Activated effector memory CD4-positive, alpha-beta T cell treated with Interleukin-2 at 50 U/mL for 16 hours (primary cell): ENCODE data around the gene CPEB4.
A peak's percentile ranks its signal among the peaks of the same experiment; 100 is the strongest.

Experiments used
- DNase-seq: peaks from one replicate; pipeline ENCODE4 v3.0.0-alpha.2; 2020

Gene CPEB4

DNA sequence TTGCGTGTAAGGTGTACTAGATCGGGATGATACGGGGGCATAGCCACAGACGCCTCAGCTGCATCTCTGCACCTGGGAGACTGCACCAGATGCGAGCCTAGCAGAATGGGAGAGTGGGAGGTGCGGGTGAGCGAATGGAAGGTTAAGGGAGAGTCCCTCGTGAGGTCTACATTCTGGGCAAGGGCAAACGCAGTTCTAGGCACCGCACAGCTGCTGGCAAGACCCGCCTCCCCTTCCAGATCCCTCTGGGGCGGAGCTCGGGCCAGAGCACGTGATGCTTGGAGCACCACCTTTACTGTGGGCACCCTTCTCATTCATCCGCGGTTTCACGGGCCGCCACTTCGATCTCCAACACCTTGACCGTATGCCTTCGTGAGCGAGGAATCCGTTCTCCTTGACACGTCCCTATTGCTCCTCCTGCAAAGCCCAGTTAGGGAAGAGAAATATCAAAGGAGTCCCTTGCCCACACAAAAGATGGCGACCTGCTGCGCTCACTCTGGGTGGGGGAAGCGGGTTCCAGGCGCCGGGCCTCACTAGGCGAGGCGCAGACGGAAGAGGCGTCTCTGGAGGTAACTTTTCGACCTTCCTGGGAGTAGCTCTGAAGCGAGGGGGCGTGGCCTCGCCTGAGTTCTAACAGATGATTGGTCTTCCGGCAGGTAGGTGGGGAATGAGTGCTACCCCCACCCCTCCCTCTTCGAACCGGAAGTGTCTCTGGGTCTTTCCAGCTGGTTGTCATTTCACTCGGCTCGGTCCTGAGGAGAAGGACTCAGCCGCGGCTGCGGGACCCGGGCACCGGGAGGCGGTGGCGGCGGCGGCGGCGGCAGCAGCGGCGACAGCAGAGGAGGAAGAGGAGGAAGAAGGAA, at the start of gene CPEB4:
CPEB4 (plus strand) TSS at position 740 of the 863 bp plus-strand sequence. CDS start 1,385 bp downstream, outside the sequence.
- peak; percentile 94 for DNase-seq

DNA sequence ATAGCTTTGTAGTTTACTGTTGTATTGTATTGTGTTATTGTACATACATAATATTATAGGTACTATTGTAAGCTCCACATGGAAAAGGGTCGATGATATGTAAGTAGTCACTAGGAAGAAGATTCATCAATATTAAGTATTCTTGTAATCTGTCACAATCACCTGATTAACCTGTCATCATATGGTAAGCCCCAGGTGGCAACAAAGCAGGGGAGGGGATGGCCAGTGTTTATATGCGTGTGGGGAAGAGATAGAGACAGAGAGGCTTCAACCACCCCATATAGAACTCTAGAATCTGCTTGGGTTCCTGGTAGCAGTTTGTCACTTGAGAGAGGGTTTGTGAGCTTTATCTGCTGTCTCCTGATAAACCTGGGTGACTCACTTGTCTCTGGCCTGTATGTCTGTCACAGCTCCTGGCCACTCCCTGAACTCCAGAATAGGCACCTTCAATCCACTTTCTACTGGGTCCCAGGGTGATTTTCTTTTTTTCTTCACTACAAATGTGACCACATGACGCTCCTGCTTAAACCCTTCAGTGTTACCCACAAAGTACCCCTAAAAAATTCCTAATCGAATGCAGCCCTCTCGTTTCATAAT, 48.9 kb upstream of the CPEB4 start:
- no peak for DNase-seq

GRCh38 chr5:173840111-173840983, 47.8 kb upstream of the CPEB4 start:
- no peak for DNase-seq

GRCh38 chr5:173841710-173842109, 46.4 kb upstream of the CPEB4 start:
- DNase-seq, result no peak

DNA sequence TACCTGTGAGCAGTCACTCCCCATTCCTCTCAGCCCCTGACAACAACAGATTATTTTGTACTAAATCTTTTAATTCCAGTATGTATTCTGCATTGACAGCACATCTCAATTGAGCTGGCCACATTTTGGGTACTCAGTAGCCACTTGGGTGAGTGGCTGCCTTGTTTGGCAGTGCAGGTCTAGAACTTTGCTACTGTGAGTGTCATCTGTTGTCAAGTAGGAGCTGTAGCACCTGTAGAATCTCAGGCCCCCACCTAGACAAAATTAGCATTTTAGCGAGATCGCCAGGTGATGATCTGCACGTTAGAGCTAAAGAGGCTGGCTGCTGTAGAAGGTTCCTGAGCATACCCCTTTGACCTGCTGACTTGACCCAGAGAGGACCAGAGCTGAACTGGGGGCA, 44.4 kb upstream of the CPEB4 start:
- no peak for DNase-seq

- no peak for DNase-seq
These were observed 42.8 kb upstream of the CPEB4 start for GRCh38 chr5:173845321-173845720.

DNA sequence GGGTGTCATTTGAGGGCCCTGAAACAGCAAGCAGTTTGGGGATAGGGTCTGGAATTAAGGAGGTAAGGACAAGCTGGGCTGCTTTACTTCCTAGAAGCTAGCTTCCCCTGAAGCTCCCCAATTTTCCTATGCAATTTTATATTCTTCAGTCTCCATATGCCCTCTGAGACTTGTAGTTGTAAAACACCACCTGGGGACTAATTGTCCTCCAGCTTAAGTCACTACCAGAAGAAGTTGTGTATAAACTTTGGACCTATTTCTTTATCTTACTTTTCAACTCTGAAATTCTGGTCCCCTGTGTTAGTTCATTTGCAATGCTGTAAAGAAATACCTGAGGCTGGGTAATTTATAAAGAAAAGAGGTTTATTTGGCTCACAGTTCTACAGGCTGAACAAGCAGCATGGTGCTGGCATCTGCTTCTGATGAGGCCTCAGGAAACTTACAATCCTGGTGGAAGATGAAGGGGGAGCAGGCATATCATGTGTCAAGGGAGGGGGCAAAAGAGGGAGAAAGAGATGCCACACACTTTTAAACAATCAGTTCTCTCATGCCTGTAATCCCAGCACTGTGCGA, 41.1 kb upstream of the CPEB4 start:
- no peak for DNase-seq

GRCh38 chr5:173848986-173849596, 39.1 kb upstream of the CPEB4 start:
- no peak for DNase-seq

- no peak for DNase-seq
These were observed 38.2 kb upstream of the CPEB4 start for GRCh38 chr5:173849908-173850307.

DNA sequence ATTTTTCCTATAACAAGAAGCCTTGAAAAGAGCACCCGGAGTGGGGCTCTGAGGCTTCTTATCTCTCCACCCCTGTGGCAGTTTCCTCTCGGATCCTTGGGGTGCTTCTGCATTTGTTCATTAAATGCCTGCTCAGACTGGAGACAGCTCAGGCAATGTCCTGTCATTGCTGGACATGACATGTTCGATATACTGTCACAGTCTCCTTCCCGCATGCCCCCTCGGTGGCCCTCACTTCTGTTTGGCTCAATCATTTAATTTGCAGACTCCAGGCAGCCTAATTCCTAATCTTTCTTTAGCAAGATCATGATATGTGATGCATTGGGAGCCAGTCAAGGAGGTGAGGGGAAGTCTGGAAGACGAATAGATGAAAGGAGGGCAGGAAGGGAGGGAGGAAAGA, 37.5 kb upstream of the CPEB4 start:
- DNase-seq, result no peak

DNA sequence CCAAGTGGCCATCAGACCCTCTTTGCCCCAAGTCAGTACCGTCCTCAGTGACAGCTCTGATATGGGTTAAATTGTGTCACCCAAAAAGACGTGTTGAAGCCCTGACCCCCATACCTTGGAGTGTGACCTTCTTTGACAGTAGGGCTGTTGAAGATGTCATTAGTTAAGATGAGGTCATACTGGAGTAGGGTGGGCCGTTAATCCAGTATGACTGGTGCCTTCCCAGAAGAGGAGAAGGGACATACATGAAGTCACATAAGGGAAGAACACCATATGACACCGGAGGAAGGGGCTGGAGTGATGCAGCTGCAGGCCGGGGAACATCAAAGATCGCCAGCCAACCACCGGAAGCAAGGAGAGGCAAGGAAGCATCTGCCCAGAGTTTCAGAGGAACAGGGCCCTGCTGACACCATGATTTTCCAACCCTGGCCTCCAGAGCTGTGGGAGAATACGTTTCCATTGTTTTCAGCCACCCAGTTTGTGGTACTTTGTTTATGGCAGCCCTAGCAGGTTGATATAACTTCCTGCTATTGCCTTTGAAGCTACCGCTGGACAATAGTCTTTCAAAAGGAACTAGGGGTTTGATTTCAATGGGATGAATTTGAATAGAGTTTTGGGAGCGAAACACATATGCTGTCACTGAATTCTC, 36.4 kb upstream of the CPEB4 start:
- no peak for DNase-seq

- DNase-seq, result no peak
These were observed 35.3 kb upstream of the CPEB4 start for GRCh38 chr5:173852790-173853359.

DNA sequence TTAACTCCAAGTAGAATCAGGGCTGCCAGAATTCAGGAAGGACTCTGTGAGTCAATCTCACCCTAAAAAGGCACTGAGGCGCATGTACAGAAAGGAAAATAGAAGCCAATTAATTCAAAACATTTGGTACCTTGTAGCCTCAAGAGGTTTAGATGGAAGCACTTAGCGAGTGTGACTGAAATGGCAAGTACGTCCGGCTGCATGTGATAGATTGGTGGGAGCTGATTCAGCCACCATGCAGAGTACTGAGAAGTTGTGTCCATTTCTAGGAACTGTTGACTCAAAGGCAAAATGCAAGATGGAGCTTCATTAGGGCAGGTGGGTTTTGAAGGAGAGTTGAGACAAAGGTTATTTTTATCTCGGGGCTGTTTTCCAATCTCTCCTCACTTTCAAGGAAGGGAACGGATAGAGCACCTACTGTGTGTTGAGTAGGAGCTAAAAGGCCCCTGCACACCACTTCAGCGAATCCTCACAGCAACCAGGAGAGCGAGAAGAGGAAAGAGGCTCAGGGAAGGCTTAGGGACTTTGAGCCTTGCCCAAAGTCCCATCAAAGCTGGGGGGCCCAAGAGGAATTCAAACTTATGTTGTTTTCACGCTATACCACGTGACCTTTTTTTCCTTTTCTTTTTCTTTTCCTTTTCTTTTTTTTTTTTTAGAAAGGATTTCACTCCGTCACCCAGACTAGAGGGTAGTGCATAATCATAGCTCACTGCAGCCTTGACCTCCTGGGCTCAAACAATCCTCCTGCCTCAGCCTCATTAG, 34.6 kb upstream of the CPEB4 start:
- DNase-seq, result no peak

GRCh38 chr5:173855162-173855994, 32.8 kb upstream of the CPEB4 start:
- DNase-seq, result no peak

GRCh38 chr5:173855995-173856656, 32.0 kb upstream of the CPEB4 start:
- DNase-seq, result no peak

DNA sequence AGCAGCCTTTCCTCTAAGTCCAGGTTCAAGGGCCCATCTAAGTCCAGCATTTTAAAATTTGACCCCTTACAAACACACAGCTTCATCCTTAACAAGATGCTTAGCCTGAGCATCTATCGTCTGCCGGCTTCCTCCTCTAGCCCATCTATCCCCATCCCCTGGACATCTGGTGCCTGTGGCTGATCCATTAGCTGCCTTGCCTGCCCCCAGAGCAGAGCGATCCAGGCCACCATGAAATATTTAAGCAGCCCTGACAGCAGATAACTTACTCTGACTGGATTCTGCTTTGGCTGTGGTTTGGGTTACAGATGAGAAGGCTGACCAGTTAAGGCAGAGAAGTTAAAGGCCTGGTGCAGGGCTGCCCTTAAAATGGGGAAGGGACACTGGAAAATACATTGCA, 30.9 kb upstream of the CPEB4 start:
- DNase-seq, result no peak

DNA sequence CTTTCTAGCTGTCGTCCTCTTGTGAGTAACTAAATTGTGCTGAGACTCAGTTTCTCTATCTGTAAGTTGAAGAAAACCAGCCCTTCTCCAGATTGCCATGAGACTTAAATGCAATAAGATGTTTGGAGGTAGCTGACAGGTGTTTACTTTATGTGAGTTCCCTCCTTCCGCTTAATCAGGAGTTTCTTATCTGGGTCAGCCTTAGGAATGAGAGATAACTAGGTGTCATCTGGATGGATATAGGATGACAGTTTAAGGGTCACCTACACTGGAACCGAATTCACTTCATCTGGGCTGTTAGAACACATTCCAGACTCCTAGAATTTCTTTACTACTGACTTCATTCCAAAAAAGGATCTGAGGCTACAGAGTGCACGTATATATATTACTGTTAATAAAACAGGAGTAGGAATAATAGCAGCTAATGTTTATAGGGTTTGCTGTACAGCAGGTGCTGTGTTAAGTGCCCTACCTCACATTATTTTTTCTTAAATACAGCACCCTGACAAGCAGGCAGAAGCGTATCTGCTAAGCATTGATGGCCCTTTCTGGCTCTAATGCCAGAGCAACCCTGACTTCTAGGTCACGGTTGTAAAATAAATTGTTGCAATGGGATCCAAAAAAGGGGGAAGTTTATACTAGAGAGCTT, 30.0 kb upstream of the CPEB4 start:
- no peak for DNase-seq

GRCh38 chr5:173858670-173859407, 29.3 kb upstream of the CPEB4 start:
- DNase-seq, result no peak
